GM12865 (cell line): ENCODE measurements around the gene ELMO1.

Experiments used
- DNase-seq: peaks from one replicate; pipeline ENCODE4 v3.0.0; 2010; ENCODE audit warnings: low read depth
- H3K4me3 ChIP-seq: 2 replicates; pipeline ENCODE4 v1.5.1; 2011; ENCODE audit warnings: mild to moderate bottlenecking, low read depth, low read length, control low read depth
- TF ChIP-seq, protein P1 (sequence below): IDR thresholded peaks from 2 replicates; pipeline ENCODE4 v1.5.1; 2011; ENCODE audit warnings: low read length, control low read depth, low read depth, inconsistent platforms; ENCODE audit not compliant: insufficient read depth; ENCODE audit errors: missing control alignments

The ELMO1 gene

DNA sequence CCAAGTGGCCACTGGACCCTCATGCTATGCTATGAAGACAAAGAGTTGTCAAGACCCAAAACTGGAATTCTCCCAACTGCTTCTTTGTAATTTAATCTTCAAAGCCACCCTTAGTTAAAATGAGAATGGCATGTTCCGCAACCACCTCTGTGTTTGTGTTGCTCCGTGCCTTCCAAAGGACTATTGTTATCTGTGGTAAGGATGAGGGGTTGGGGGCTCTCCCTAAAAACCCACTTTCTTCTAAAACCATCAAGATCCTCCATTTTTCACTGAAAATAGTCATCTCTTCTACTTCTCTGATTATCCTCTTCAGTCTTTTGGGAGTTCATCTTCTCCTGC lies 502.3 kb downstream of the ELMO1 start:
- no peak for DNase-seq
- no peak overlapping the region for H3K4me3 ChIP-seq
- TF ChIP-seq, protein P1, sequence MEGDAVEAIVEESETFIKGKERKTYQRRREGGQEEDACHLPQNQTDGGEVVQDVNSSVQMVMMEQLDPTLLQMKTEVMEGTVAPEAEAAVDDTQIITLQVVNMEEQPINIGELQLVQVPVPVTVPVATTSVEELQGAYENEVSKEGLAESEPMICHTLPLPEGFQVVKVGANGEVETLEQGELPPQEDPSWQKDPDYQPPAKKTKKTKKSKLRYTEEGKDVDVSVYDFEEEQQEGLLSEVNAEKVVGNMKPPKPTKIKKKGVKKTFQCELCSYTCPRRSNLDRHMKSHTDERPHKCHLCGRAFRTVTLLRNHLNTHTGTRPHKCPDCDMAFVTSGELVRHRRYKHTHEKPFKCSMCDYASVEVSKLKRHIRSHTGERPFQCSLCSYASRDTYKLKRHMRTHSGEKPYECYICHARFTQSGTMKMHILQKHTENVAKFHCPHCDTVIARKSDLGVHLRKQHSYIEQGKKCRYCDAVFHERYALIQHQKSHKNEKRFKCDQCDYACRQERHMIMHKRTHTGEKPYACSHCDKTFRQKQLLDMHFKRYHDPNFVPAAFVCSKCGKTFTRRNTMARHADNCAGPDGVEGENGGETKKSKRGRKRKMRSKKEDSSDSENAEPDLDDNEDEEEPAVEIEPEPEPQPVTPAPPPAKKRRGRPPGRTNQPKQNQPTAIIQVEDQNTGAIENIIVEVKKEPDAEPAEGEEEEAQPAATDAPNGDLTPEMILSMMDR, result no peak

DNA sequence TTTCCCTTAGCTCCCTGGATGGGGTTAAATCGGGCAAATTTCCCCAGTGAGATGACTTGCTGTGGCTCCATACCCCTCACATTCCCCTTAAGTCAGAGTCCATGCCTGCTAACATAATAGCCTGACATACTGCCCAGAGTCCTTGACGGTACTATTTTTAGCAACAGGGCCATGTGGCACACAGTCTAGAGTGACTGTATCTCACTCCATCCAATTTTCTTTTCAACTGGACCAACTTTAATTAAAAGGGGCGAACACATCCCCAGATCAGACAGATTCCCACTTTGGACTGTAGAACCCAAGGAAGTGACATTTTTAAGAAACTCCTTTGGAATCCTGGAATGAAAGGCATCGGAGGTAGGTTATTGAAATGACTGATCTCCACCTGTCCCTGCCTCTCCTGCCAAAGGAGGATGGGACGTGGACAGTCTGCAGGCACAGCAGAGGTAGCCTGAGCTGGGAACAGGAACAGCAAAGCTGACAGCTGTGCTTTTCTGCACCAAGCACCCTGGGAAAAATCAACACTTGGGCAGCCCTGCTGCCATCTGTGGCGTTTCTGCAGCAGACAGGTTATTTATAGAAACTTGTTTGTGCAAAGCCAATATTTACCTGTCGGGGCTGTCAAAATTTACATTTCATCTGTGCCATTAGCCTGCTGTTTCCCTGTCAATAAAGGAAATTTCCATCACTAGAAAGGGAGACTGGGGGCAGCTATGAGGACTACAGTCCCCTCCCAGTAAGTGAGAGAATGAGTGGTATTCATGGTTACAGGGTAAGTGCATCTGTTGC lies 502.9 kb downstream of the ELMO1 start:
- no peak for DNase-seq

DNA sequence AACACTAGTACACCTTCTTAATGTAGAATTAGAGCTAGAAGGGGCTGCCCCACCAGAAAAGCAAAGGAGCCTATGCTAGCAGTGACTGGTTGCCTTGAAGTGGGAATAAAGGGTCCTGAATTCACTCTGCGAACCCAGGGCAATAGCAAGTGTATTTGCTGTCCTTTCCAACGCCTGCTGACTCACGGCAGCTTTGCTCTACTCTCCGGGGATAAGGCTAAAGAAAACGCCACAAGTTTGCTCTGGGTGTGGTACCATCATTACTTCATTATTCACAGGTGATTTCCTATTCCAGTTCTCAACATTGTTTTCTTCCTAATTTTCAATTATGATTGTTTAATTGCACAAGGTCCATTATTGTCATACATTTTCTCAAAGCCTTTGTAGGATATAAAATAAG lies 503.8 kb downstream of the ELMO1 start:
- DNase-seq, result no peak
- no peak overlapping the region for H3K4me3 ChIP-seq
- TF ChIP-seq, protein P1, result no peak

More for the DNA sequence above, 502.9 kb downstream of the ELMO1 start:
- TF ChIP-seq, protein P1, result no peak
- H3K4me3 ChIP-seq, result no peak overlapping the region

DNA sequence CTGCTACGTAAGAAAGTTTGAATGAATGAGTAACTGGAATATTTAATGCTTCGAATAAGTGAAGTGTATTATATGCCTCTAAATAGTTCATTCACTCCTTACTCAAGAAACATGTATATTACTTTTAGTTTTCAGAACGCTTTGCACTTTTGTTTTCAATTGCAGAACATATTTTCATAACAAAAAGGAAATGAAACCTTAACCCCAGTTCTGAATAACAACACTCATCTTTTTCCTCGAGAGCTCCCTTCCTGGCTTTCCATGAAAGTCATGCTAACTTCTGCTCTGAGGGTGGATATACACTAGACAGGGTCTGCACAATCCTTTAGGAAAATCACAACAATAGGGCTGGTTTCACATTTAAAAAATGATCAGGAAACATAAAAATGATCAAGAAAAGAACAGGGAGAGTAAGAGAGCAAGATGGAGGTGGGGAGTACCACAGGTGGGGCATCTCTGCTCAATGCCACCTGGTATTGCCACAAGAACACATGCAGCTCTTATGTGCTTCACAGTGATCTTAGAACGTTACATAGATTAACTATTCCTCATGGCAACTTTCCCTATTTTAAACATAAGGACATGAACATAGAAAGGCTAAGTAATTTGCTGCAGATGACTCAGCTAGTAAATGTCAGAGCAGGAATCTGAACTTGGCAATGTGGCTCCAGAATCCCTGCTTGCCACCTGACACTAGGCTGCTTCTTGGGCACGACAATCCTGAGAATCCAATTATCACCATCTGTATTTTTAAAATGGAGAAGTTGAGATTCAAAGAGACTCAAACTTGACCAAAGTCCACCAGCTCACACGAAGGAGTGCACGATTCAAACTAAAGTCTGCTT lies 504.9 kb downstream of the ELMO1 start:
- no peak overlapping the region for H3K4me3 ChIP-seq
- peak; percentile 27 for DNase-seq
- TF ChIP-seq, protein P1, result no peak

DNA sequence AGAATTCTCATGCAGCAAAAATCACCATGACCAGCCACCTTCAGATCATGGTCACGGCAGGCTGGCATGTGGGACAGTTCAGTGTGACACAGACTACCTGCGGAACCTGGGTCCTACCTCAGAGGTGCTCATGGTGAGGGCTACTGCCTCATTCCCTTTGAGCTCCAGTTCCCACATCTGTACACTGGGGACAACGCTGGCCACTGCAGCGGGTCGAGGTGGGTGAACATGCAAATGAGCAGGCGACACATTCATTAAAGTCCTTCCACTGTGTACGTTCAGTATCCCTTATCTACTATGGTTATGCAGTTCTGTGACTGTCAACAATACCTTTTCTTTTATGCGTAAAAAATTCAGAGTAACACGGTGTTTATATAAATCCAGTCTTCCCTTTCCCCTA lies 505.7 kb downstream of the ELMO1 start:
- TF ChIP-seq, protein P1, result no peak
- no peak overlapping the region for H3K4me3 ChIP-seq
- DNase-seq, result no peak

DNA sequence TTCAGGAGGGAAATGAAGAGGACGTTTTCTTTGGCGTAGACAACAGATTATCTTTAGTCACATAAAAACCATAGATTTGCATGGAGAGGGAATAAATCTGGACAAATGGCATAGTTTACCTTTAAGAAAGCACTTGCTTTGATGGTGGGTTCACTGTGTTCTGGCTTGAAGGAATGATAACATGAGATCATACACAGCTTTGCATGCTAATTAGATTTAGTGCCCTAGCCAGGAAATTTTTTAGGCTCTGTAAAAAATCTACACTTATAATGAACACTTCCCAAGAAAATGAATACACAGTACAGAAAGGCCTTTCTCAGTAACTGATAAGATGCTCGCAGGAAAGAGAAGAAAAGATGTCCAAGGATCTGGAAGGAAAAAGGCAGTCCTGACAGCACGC lies 506.1 kb downstream of the ELMO1 start:
- no peak for DNase-seq
- TF ChIP-seq, protein P1, result no peak
- H3K4me3 ChIP-seq, result no peak overlapping the region
